ENCODE results near the gene IL18RAP.

DNA sequence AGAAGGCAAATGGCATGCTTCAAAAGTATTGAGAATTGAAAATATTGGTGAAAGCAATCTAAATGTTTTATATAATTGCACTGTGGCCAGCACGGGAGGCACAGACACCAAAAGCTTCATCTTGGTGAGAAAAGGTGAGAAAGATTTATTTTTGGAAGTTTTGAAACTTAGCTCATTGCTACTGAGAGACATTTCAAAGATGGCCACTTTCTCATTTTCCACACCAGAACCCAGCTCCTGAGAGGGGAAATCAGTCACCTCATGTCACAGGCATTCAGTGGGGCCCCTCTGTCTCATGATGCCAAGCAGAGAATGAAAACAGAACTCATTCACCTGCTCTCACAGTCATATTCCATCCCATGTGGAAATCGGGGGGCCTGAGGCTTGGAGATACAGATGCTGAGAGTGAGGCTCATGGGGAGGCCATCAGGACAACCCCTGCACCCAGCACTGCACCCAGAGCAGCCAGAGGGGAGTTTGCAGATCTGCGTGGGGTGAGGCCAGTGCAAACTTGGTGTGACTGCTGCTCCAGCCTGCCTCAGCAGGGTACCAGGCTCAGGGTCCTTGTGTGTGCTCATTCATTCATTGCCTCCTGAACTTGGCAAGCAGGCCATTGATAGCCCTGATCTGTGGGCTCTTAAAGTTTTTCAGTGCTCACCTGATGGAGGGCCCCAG lies 36.0 kb upstream of the IL18RAP start:
- TF ChIP-seq POLR2AphosphoS5 (IDR thresholded peaks at IDR 0.05; ENCODE audit: low read depth, low read length), result no peak
- TF ChIP-seq, protein P1, sequence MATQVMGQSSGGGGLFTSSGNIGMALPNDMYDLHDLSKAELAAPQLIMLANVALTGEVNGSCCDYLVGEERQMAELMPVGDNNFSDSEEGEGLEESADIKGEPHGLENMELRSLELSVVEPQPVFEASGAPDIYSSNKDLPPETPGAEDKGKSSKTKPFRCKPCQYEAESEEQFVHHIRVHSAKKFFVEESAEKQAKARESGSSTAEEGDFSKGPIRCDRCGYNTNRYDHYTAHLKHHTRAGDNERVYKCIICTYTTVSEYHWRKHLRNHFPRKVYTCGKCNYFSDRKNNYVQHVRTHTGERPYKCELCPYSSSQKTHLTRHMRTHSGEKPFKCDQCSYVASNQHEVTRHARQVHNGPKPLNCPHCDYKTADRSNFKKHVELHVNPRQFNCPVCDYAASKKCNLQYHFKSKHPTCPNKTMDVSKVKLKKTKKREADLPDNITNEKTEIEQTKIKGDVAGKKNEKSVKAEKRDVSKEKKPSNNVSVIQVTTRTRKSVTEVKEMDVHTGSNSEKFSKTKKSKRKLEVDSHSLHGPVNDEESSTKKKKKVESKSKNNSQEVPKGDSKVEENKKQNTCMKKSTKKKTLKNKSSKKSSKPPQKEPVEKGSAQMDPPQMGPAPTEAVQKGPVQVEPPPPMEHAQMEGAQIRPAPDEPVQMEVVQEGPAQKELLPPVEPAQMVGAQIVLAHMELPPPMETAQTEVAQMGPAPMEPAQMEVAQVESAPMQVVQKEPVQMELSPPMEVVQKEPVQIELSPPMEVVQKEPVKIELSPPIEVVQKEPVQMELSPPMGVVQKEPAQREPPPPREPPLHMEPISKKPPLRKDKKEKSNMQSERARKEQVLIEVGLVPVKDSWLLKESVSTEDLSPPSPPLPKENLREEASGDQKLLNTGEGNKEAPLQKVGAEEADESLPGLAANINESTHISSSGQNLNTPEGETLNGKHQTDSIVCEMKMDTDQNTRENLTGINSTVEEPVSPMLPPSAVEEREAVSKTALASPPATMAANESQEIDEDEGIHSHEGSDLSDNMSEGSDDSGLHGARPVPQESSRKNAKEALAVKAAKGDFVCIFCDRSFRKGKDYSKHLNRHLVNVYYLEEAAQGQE (IDR thresholded peaks at IDR 0.05; ENCODE audit: insufficient read depth in 1 of 2, low read depth in 2 of 2, low read length in 2 of 2), result no peak

Data from PFSK-1 (cell line).